OCI-LY7 (cell line): ENCODE results near the gene SMOC1.

Experiments used
- CTCF ChIP-seq: fragments of 200-600 bp; sonication (generic); conservative IDR thresholded peaks from 2 replicates; pipeline ENCODE4 v1.5.1; 2014; ENCODE audit warnings: mild to moderate bottlenecking, antibody characterized with exemption, low read length, moderate library complexity, mixed read lengths
- EZH2phosphoT487 ChIP-seq: fragments of 200-600 bp; sonication (generic); IDR thresholded peaks from 2 replicates; pipeline ENCODE4 v1.6.1; 2018; ENCODE audit warnings: low read depth, borderline replicate concordance, mild to moderate bottlenecking, mixed run types, antibody characterized with exemption, low read length, moderate library complexity, mixed read lengths

- TF ChIP-seq CTCF (no peak), EZH2phosphoT487 (no peak)
Observed at GRCh38 chr14:69945347-69945746, 66.1 kb downstream of the SMOC1 start.
